OCI-LY1 (cell line): ENCODE measurements around the gene VMAC.

Experiments used
- CTCF ChIP-seq: fragments of 200-600 bp; sonication (generic), shearing (Covaris generic); IDR thresholded peaks from 2 replicates; pipeline ENCODE4 v1.5.1; 2017; ENCODE audit warnings: mild to moderate bottlenecking, antibody characterized with exemption, low read length, moderate library complexity, mixed read lengths
- EZH2 ChIP-seq: fragments of 200-600 bp; sonication (generic), shearing (Covaris generic); IDR thresholded peaks from 2 replicates; pipeline ENCODE4 v1.8.0; 2017; ENCODE audit warnings: borderline replicate concordance, mixed run types, mild to moderate bottlenecking, antibody characterized with exemption, low read length, moderate library complexity, mixed read lengths

DNA sequence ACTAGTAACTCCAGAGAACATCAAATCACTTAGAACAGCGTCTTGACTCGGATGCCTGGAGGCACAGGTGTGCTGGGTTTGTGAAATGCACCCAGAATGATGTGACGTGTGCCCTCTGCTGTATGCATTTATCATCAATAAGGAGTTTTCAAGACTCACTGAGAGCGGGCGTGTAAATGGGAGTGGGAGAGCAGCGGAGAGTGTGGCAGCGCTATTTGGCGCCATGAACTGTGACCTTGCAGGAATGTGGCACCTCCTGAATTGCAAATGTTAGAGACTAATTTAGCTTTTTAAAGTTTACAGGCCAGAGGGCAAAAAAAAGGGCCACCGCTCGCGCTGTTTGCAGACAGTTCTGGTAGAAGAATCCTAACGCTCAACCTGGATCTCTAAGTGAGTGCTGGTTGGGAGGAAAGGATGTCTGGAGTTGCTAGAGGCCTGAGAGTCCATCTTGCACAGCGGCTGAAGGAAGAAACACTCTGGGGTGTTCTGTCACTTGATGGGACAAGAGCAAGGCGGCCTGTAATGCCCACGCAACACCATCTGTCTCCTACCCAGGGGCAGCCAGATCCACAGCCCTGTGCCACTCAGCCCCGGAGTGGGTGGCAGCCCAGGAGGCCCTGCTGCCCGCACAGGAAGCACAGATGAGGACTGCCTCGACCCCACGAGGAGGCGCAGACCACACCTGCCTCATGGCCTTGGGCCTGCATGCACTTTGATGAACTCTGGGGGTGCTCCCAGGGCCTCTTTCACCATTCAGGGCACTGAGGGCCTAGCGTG lies 53.6 kb downstream of the VMAC start:
- TF ChIP-seq CTCF (no peak), EZH2 (no peak)
